Dendritic cell treated with granulocyte-macrophage colony-stimulating factor and Interleukin-4, amounts not matched to agents 40 ng/mL and 50 ng/mL, for 4 days (primary cell): ENCODE measurements around the gene GREB1.

Experiments used
- H3K27ac Mint-ChIP-seq: one replicate; pipeline ENCODE4 v1.8.0; 2022; ENCODE audit warnings: mild to moderate bottlenecking, mixed read lengths
- H3K27me3 Mint-ChIP-seq: one replicate; pipeline ENCODE4 v1.8.0; 2022; ENCODE audit warnings: mild to moderate bottlenecking, mixed read lengths
- H3K36me3 Mint-ChIP-seq: one replicate; pipeline ENCODE4 v1.8.0; 2022; ENCODE audit warnings: low read depth, mixed read lengths
- H3K4me1 Mint-ChIP-seq: one replicate; pipeline ENCODE4 v1.8.0; 2022; ENCODE audit warnings: low read depth, mixed read lengths
- H3K4me3 Mint-ChIP-seq: one replicate; pipeline ENCODE4 v1.8.0; 2022; ENCODE audit warnings: mild to moderate bottlenecking, moderate library complexity, mixed read lengths
- H3K9me3 Mint-ChIP-seq: one replicate; pipeline ENCODE4 v1.8.0; 2022; ENCODE audit warnings: mixed read lengths
- intact Hi-C: fragments of 100-400 bp; cut with micrococcal nuclease; formaldehyde crosslinking; loops from one replicate; pipeline ENCODE4 v1.15.0; 2022

The GREB1 gene

GRCh38 chr2:11636593-11637295, 102.9 kb downstream of the GREB1 start:
- intact Hi-C loops = no loop called here
- H3K27me3 Mint-ChIP-seq = peaks cover 8% of the 10 kb centered on the region
- no peaks in the 10 kb centered on the region for H3K9me3 Mint-ChIP-seq
- no peak overlapping the region for H3K27ac Mint-ChIP-seq
- H3K4me3 Mint-ChIP-seq = no peak overlapping the region
- H3K36me3 Mint-ChIP-seq = no peaks in the 10 kb centered on the region
- no peaks in the 10 kb centered on the region for H3K4me1 Mint-ChIP-seq

GRCh38 chr2:11637546-11637945, 103.7 kb downstream of the GREB1 start:
- H3K27ac Mint-ChIP-seq = no peak overlapping the region
- no peak overlapping the region for H3K4me3 Mint-ChIP-seq
- H3K9me3 Mint-ChIP-seq = no peaks in the 10 kb centered on the region
- peaks cover 8% of the 10 kb centered on the region for H3K27me3 Mint-ChIP-seq
- H3K4me1 Mint-ChIP-seq = no peaks in the 10 kb centered on the region
- intact Hi-C loops = no loop called here
- no peaks in the 10 kb centered on the region for H3K36me3 Mint-ChIP-seq

DNA sequence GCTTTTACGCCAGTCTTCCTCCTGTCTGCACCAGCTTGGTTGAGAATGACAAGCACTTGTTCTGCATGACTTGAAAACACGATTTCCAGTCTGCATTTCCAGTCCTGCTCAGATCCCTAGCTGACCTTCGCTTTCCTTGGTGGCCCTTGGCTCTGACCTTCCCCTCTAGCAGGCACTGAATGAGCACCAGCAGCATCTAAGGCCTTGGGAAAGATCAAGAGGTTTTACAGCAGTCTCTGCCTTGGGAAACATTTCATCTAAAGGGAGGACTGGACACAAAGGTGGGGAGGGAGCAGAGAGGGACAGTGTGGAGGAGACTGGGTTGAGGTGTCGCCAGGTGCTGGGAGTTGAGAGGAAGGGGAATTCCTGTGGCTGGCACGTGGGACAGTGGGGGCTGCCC, 105.7 kb downstream of the GREB1 start:
- Mint-ChIP-seq H3K9me3 (no peaks in the 10 kb centered on the region), H3K27me3 (peaks cover 12% of the 10 kb centered on the region), H3K4me1 (no peaks in the 10 kb centered on the region), H3K4me3 (no peak overlapping the region), H3K27ac (no peak overlapping the region), H3K36me3 (no peaks in the 10 kb centered on the region)
- intact Hi-C loops = no loop called here

DNA sequence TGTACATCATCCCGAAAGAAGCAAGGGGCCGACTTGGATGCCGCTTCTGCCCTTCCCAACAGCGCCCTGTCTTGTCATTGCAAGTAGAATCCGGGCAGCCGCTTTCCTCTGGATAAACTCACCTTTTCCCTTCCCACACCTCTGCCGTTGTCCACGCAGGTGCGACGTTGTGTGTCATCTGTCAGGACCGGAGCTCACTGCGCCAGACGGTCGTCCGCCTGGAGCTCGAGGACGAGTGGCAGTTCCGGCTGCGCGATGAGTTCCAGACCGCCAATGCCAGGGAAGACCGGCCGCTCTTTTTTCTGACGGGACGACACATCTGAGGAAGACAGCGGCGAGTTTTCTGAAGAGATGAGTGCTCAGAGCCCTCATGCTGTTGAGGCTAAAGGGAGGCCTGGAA, 106.3 kb downstream of the GREB1 start:
- Mint-ChIP-seq H3K4me3 (no peak overlapping the region), H3K27ac (no peak overlapping the region), H3K9me3 (no peaks in the 10 kb centered on the region), H3K27me3 (peaks cover 12% of the 10 kb centered on the region), H3K36me3 (no peaks in the 10 kb centered on the region), H3K4me1 (no peaks in the 10 kb centered on the region)
- intact Hi-C loops = no loop called here

DNA sequence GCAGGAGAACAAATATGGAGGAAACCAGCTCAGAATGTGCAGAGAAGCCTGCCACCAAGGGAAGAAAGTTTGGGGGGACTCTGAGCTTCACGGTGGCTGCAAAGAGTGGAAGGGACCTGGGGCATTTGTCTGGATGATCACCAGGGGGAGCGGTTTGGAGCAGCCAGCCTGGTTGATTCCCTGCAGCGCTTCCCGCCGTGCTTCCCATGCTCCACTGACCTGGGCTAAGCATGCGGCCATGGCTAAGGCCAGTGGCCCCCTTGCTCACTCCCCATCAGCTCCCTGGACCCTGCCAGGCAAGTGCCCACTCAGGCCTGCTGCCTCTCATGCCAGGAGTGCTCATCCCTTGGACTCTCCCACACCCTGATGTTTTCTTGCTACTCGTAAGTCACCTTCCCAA, 109.1 kb downstream of the GREB1 start:
- Mint-ChIP-seq H3K27me3 (peaks cover 10% of the 10 kb centered on the region), H3K9me3 (no peaks in the 10 kb centered on the region), H3K36me3 (no peaks in the 10 kb centered on the region), H3K4me1 (no peaks in the 10 kb centered on the region), H3K4me3 (no peak overlapping the region), H3K27ac (no peak overlapping the region)
- intact Hi-C loops = no loop called here

DNA sequence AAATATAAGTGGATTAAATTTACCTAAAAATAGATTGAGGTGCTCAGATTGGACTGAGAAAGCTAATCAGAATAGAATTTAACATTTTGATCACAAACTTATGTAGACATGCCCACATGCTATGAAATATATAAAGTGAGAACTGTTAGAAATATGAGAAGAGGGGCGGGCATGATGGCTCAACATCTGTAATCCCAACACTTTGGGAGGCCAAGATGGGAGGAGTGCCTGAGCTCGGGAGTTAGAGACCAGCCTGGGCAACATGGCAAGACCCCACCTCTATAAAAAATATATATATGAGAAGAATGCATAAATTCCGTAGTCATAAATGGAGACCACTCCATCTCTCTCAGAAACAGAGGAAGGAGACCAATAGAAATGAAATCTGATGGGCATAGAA, 110.4 kb downstream of the GREB1 start:
- Mint-ChIP-seq H3K9me3 (no peaks in the 10 kb centered on the region), H3K27ac (no peak overlapping the region), H3K4me3 (no peak overlapping the region), H3K4me1 (no peaks in the 10 kb centered on the region), H3K36me3 (no peaks in the 10 kb centered on the region), H3K27me3 (peaks cover 12% of the 10 kb centered on the region)
- intact Hi-C loops = no loop called here

GRCh38 chr2:11646530-11646929, 112.7 kb downstream of the GREB1 start:
- Mint-ChIP-seq H3K4me3 (no peak overlapping the region), H3K9me3 (no peaks in the 10 kb centered on the region), H3K27ac (no peak overlapping the region), H3K36me3 (no peaks in the 10 kb centered on the region), H3K27me3 (peaks cover 10% of the 10 kb centered on the region), H3K4me1 (no peaks in the 10 kb centered on the region)
- intact Hi-C loops = no loop called here

DNA sequence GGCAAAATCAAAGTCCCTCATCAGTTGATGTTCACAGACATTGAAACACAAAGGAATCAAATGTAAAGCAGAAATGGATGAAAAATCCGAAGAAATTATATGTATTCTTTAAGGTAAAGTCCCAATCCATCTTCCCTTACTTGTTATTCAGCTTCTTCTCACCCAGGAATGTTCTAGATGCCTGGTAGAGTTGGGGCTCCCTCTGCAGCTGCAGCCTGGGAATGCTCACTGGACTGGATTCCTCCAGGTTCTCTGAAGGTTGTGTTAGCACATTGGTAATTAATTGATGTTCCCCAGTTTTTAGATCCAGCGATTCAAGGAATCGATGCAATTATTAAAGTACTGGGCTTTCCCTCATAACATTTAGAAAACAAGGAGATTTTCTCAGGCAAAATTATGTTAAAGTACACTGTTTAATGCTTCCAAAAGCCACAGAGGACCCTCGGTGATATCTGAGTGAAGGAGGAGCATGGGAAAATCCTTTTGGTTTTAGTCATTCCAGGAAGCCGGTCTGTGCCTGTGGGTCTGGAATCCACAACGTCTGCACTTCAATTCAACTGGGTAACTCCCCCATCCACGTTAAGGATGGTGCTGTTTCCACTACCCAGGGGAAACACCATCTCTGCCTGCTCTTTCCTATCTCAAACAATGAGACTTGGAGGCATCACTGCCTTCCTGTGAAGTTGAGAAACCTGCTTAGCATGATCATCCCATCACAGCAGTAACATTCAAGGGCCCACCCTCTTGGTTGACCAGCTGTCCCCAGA, 114.2 kb downstream of the GREB1 start:
- Mint-ChIP-seq H3K36me3 (no peaks in the 10 kb centered on the region), H3K4me1 (no peaks in the 10 kb centered on the region), H3K9me3 (no peaks in the 10 kb centered on the region), H3K27me3 (peaks cover 10% of the 10 kb centered on the region), H3K4me3 (no peak overlapping the region), H3K27ac (no peak overlapping the region)
- intact Hi-C loops = no loop called here

- intact Hi-C loops = no loop called here
Observed at GRCh38 chr2:11649093-11649492, 115.2 kb downstream of the GREB1 start.

DNA sequence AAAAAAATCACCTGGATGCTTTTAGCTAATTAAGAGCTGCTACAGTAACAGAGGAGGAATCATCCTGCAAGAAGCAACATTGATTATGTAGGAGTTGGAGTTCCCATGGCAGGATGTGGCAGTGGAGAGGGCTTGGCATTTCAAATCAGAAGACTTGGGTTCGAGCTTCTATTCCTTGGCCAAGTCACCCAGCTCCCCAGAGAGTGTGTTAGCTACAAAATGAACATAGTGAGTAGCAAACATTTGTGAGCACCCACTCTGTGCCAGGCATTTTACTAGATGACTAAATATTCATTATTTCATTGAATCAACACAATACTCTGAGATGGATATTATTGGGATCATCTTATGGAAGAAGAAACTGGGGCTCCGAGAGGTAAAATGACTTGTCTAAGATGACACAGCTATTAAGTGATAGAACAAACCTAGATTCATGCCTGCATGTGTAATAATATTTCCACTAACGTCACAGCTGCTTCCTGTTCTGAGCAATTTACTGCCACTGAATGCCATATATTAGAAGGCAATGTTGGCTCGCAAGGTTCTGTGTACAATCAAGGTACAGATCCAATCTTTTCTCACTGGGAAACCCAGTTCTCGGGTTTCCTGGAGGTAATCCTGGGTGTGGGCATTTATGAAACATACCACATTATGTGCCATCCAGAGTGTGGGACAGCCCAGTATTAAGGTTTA, 118.2 kb downstream of the GREB1 start:
- no peaks in the 10 kb centered on the region for H3K9me3 Mint-ChIP-seq
- no peaks in the 10 kb centered on the region for H3K36me3 Mint-ChIP-seq
- H3K4me1 Mint-ChIP-seq = no peaks in the 10 kb centered on the region
- H3K4me3 Mint-ChIP-seq = no peak overlapping the region
- H3K27me3 Mint-ChIP-seq = peaks cover 9% of the 10 kb centered on the region
- H3K27ac Mint-ChIP-seq = no peak overlapping the region
- intact Hi-C loops = no loop called here

More at GRCh38 chr2:11649093-11649492, 115.2 kb downstream of the GREB1 start:
- Mint-ChIP-seq H3K36me3 (no peaks in the 10 kb centered on the region), H3K27me3 (peaks cover 7% of the 10 kb centered on the region), H3K4me3 (no peak overlapping the region), H3K4me1 (no peaks in the 10 kb centered on the region), H3K27ac (no peak overlapping the region), H3K9me3 (no peaks in the 10 kb centered on the region)

GRCh38 chr2:11652553-11652952, 118.7 kb downstream of the GREB1 start:
- no peak overlapping the region for H3K4me3 Mint-ChIP-seq
- H3K27me3 Mint-ChIP-seq = peaks cover 9% of the 10 kb centered on the region
- intact Hi-C loops = no loop called here
- H3K4me1 Mint-ChIP-seq = no peaks in the 10 kb centered on the region
- H3K27ac Mint-ChIP-seq = no peak overlapping the region
- no peaks in the 10 kb centered on the region for H3K9me3 Mint-ChIP-seq
- H3K36me3 Mint-ChIP-seq = no peaks in the 10 kb centered on the region

- Mint-ChIP-seq H3K36me3 (no peaks in the 10 kb centered on the region), H3K27me3 (peaks cover 8% of the 10 kb centered on the region), H3K9me3 (no peaks in the 10 kb centered on the region), H3K27ac (no peak overlapping the region), H3K4me3 (no peak overlapping the region), H3K4me1 (no peaks in the 10 kb centered on the region)
- intact Hi-C loops = no loop called here
Observed at GRCh38 chr2:11655495-11655894, 121.7 kb downstream of the GREB1 start.

GRCh38 chr2:11656252-11656651, 122.4 kb downstream of the GREB1 start:
- intact Hi-C loops = no loop called here
- no peak overlapping the region for H3K27ac Mint-ChIP-seq
- no peaks in the 10 kb centered on the region for H3K36me3 Mint-ChIP-seq
- H3K4me3 Mint-ChIP-seq = no peak overlapping the region
- no peaks in the 10 kb centered on the region for H3K9me3 Mint-ChIP-seq
- no peaks in the 10 kb centered on the region for H3K4me1 Mint-ChIP-seq
- H3K27me3 Mint-ChIP-seq = peaks cover 7% of the 10 kb centered on the region

- Mint-ChIP-seq H3K9me3 (no peaks in the 10 kb centered on the region), H3K27me3 (peaks cover 7% of the 10 kb centered on the region), H3K4me3 (no peak overlapping the region), H3K4me1 (no peaks in the 10 kb centered on the region), H3K27ac (no peak overlapping the region), H3K36me3 (no peaks in the 10 kb centered on the region)
- intact Hi-C loops = no loop called here
Observed at GRCh38 chr2:11656671-11657101, 122.8 kb downstream of the GREB1 start.
